Nephron (organoid): Measurements from ENCODE around the gene TMEM220.

Experiments
- H3K27ac Mint-ChIP-seq, 3 experiments: 2 replicates each; pipeline ENCODE4 v1.8.0; 2020; ENCODE audit warnings: mixed read lengths in 3 of 3, mild to moderate bottlenecking in 2 of 3, moderate library complexity in 1 of 3
- H3K27me3 Mint-ChIP-seq: 2 replicates; pipeline ENCODE4 v1.8.0; 2021; ENCODE audit warnings: low read depth, mild to moderate bottlenecking, moderate library complexity, mixed read lengths
- H3K36me3 Mint-ChIP-seq: 2 replicates; pipeline ENCODE4 v1.8.0; 2020; ENCODE audit warnings: low read depth, mixed read lengths
- H3K4me1 Mint-ChIP-seq: 2 replicates; pipeline ENCODE4 v1.8.0; 2020; ENCODE audit warnings: mixed read lengths
- H3K4me3 Mint-ChIP-seq, 3 experiments: 2 replicates each; pipeline ENCODE4 v1.8.0; 2020; ENCODE audit warnings: mild to moderate bottlenecking in 3 of 3, mixed read lengths in 3 of 3, moderate library complexity in 2 of 3
- H3K9me3 Mint-ChIP-seq: 2 replicates; pipeline ENCODE4 v1.8.0; 2020; ENCODE audit warnings: mixed read lengths
- CTCF ChIP-seq, 3 experiments: fragments of 200-600 bp; sonication (generic); IDR thresholded peaks; one replicate each; pipeline ENCODE4 v1.5.0; 2021; ENCODE audit warnings: antibody characterized with exemption in 3 of 3; ENCODE audit not compliant: unreplicated experiment in 3 of 3

TMEM220 gene

GRCh38 chr17:10757647-10758046 is 27.8 kb upstream of the TMEM220 start:
- TF ChIP-seq CTCF (IDR thresholded peaks at IDR 0.05; ENCODE audit: unreplicated experiment in 3 of 3): no peak
- peaks cover 28% of the 10 kb centered on the region for H3K4me1 Mint-ChIP-seq
- no peak overlapping the region for H3K27ac Mint-ChIP-seq
- H3K9me3 Mint-ChIP-seq: no peaks in the 10 kb centered on the region
- H3K36me3 Mint-ChIP-seq: no peaks in the 10 kb centered on the region
- H3K4me3 Mint-ChIP-seq: no peak overlapping the region
- peaks cover 31% of the 10 kb centered on the region for H3K27me3 Mint-ChIP-seq

- Mint-ChIP-seq H3K9me3 (no peaks in the 10 kb centered on the region), H3K36me3 (no peaks in the 10 kb centered on the region), H3K27me3 (peaks cover 35% of the 10 kb centered on the region), H3K4me3 (no peak overlapping the region), H3K4me1 (peaks cover 28% of the 10 kb centered on the region), H3K27ac (no peak overlapping the region)
- no peak for TF ChIP-seq CTCF (IDR thresholded peaks at IDR 0.05; ENCODE audit: unreplicated experiment in 3 of 3)
Measured at GRCh38 chr17:10757067-10757466, 27.2 kb upstream of the TMEM220 start.

- Mint-ChIP-seq H3K4me1 (peaks cover 28% of the 10 kb centered on the region), H3K27me3 (peaks cover 36% of the 10 kb centered on the region), H3K9me3 (no peaks in the 10 kb centered on the region), H3K36me3 (no peaks in the 10 kb centered on the region), H3K4me3 (no peak overlapping the region), H3K27ac (no peak overlapping the region)
- no peak for TF ChIP-seq CTCF (IDR thresholded peaks at IDR 0.05; ENCODE audit: unreplicated experiment in 3 of 3)
Measured at GRCh38 chr17:10756619-10757018, 26.8 kb upstream of the TMEM220 start.

GRCh38 chr17:10756185-10756584 is 26.4 kb upstream of the TMEM220 start:
- peak overlapping the region in 1 of 3 experiments; percentile 47 for H3K4me3 Mint-ChIP-seq
- no peak overlapping the region for H3K27ac Mint-ChIP-seq
- H3K9me3 Mint-ChIP-seq: no peaks in the 10 kb centered on the region
- TF ChIP-seq CTCF (IDR thresholded peaks at IDR 0.05; ENCODE audit: unreplicated experiment in 3 of 3): no peak
- H3K36me3 Mint-ChIP-seq: no peaks in the 10 kb centered on the region
- H3K27me3 Mint-ChIP-seq: peaks cover 36% of the 10 kb centered on the region
- peaks cover 28% of the 10 kb centered on the region for H3K4me1 Mint-ChIP-seq

- H3K4me3 Mint-ChIP-seq: peak overlapping the region in 1 of 3 experiments; percentile 47
- H3K36me3 Mint-ChIP-seq: no peaks in the 10 kb centered on the region
- TF ChIP-seq CTCF (IDR thresholded peaks at IDR 0.05; ENCODE audit: unreplicated experiment in 3 of 3): no peak
- peaks cover 36% of the 10 kb centered on the region for H3K27me3 Mint-ChIP-seq
- H3K9me3 Mint-ChIP-seq: no peaks in the 10 kb centered on the region
- H3K27ac Mint-ChIP-seq: no peak overlapping the region
- peaks cover 28% of the 10 kb centered on the region for H3K4me1 Mint-ChIP-seq
Measured at GRCh38 chr17:10755592-10756127, 25.8 kb upstream of the TMEM220 start.

GRCh38 chr17:10754861-10755591 is 25.2 kb upstream of the TMEM220 start:
- no peaks in the 10 kb centered on the region for H3K9me3 Mint-ChIP-seq
- TF ChIP-seq CTCF (IDR thresholded peaks at IDR 0.05; ENCODE audit: unreplicated experiment in 3 of 3): no peak
- H3K27me3 Mint-ChIP-seq: peaks cover 37% of the 10 kb centered on the region
- H3K36me3 Mint-ChIP-seq: no peaks in the 10 kb centered on the region
- H3K27ac Mint-ChIP-seq: no peak overlapping the region
- H3K4me1 Mint-ChIP-seq: peaks cover 28% of the 10 kb centered on the region
- H3K4me3 Mint-ChIP-seq: peak overlapping the region in 1 of 3 experiments; percentile 33
